ENCODE measurements around the gene MFNG.

DNA sequence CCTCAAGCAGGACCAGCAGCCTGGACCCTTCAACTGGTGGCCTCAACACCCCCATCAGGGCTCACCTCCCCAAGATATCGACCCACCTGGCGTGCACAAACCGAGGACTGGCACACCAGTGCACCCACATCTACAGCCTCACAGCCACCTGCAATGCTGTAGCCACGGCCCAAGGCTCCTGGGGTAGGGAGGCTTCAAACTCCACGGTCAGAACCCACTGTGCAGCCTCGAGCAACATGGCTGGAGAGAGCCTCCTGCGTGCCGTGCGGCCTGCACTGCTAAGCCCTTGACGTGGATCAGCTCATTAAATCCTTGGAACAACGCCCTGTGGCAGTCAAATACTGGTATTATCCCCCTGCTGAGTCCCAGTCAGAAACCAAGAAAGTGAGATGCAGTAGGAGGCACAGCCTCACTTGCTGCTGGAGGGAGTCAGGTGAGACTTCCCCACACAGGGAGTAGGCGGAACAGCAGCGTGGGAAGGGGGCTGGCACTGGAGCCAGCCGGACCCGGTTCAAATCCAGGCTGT is 28.4 kb upstream of the MFNG start:
- no peak for TF ChIP-seq POLR2A (IDR thresholded peaks at IDR 0.05; ENCODE audit: low read length)
- no peak for TF ChIP-seq GATA1 (IDR thresholded peaks at IDR 0.05; ENCODE audit: low read depth, low read length)
